IPS-15b (cell line): Measurements from ENCODE around the gene GNAI3.
A peak's percentile ranks its signal among the peaks of the same experiment; 100 is the strongest.

ENCODE experiments used
- H3K27me3 ChIP-seq: one replicate; pipeline ENCODE4 v1.6.1; 2013; ENCODE audit warnings: low read length; ENCODE audit not compliant: control insufficient read depth, insufficient read depth
- H3K36me3 ChIP-seq: one replicate; pipeline ENCODE4 v1.6.1; 2013; ENCODE audit warnings: low read length; ENCODE audit not compliant: control insufficient read depth, insufficient read depth
- H3K4me1 ChIP-seq: one replicate; pipeline ENCODE4 v1.6.1; 2013; ENCODE audit warnings: mild to moderate bottlenecking, low read length; ENCODE audit not compliant: control insufficient read depth, insufficient read depth
- H3K4me3 ChIP-seq: one replicate; pipeline ENCODE4 v1.5.1; 2013; ENCODE audit warnings: low read depth, low read length
- H3K9ac ChIP-seq: one replicate; pipeline ENCODE4 v1.6.1; 2013; ENCODE audit warnings: low read depth, mild to moderate bottlenecking, low read length
- H3K9me3 ChIP-seq: one replicate; pipeline ENCODE4 v1.6.1; 2013; ENCODE audit warnings: mild to moderate bottlenecking, low read length; ENCODE audit not compliant: control insufficient read depth, insufficient read depth

GNAI3 gene

GRCh38 chr1:109528712-109529111 is 19.7 kb upstream of the GNAI3 start:
- Histone ChIP-seq H3K27me3 (no peaks in the 10 kb centered on the region), H3K9me3 (no peaks in the 10 kb centered on the region), H3K4me3 (no peak overlapping the region)

GRCh38 chr1:109529881-109530456 is 18.4 kb upstream of the GNAI3 start:
- H3K4me1 ChIP-seq = no peaks in the 10 kb centered on the region
- no peaks in the 10 kb centered on the region for H3K9me3 ChIP-seq
- no peaks in the 10 kb centered on the region for H3K36me3 ChIP-seq
- no peaks in the 10 kb centered on the region for H3K27me3 ChIP-seq
- H3K9ac ChIP-seq = no peak overlapping the region
- no peak overlapping the region for H3K4me3 ChIP-seq

More at GRCh38 chr1:109528712-109529111, 19.7 kb upstream of the GNAI3 start:
- H3K9ac ChIP-seq = no peak overlapping the region
- no peaks in the 10 kb centered on the region for H3K36me3 ChIP-seq
- H3K4me1 ChIP-seq = no peaks in the 10 kb centered on the region

GRCh38 chr1:109530457-109531087 is 17.8 kb upstream of the GNAI3 start:
- H3K9me3 ChIP-seq = no peaks in the 10 kb centered on the region
- no peak overlapping the region for H3K9ac ChIP-seq
- H3K27me3 ChIP-seq = no peaks in the 10 kb centered on the region
- H3K4me1 ChIP-seq = no peaks in the 10 kb centered on the region
- no peaks in the 10 kb centered on the region for H3K36me3 ChIP-seq
- H3K4me3 ChIP-seq = no peak overlapping the region

GRCh38 chr1:109531380-109531779 is 17.0 kb upstream of the GNAI3 start:
- Histone ChIP-seq H3K4me3 (no peak overlapping the region), H3K27me3 (no peaks in the 10 kb centered on the region)

GRCh38 chr1:109531826-109532364 is 16.5 kb upstream of the GNAI3 start:
- Histone ChIP-seq H3K4me1 (no peaks in the 10 kb centered on the region), H3K27me3 (no peaks in the 10 kb centered on the region), H3K9ac (no peak overlapping the region)

More at GRCh38 chr1:109531380-109531779, 17.0 kb upstream of the GNAI3 start:
- Histone ChIP-seq H3K9ac (no peak overlapping the region), H3K36me3 (no peaks in the 10 kb centered on the region), H3K4me1 (no peaks in the 10 kb centered on the region), H3K9me3 (no peaks in the 10 kb centered on the region)

GRCh38 chr1:109532365-109533136 is 15.9 kb upstream of the GNAI3 start:
- Histone ChIP-seq H3K4me3 (peak overlapping the region; percentile 20), H3K9me3 (no peaks in the 10 kb centered on the region), H3K36me3 (no peaks in the 10 kb centered on the region), H3K27me3 (no peaks in the 10 kb centered on the region), H3K9ac (no peak overlapping the region), H3K4me1 (no peaks in the 10 kb centered on the region)

More at GRCh38 chr1:109531826-109532364, 16.5 kb upstream of the GNAI3 start:
- Histone ChIP-seq H3K9me3 (no peaks in the 10 kb centered on the region), H3K36me3 (no peaks in the 10 kb centered on the region), H3K4me3 (peak overlapping the region; percentile 20)

- no peaks in the 10 kb centered on the region for H3K9me3 ChIP-seq
- no peak overlapping the region for H3K9ac ChIP-seq
- no peaks in the 10 kb centered on the region for H3K27me3 ChIP-seq
- H3K4me1 ChIP-seq = no peaks in the 10 kb centered on the region
- no peaks in the 10 kb centered on the region for H3K36me3 ChIP-seq
- H3K4me3 ChIP-seq = no peak overlapping the region
Measured at GRCh38 chr1:109534307-109534858, 14.0 kb upstream of the GNAI3 start.

GRCh38 chr1:109535481-109535880 is 12.9 kb upstream of the GNAI3 start:
- H3K27me3 ChIP-seq = no peaks in the 10 kb centered on the region
- no peak overlapping the region for H3K4me3 ChIP-seq
- peaks cover 4% of the 10 kb centered on the region for H3K4me1 ChIP-seq
- no peaks in the 10 kb centered on the region for H3K9me3 ChIP-seq
- no peak overlapping the region for H3K9ac ChIP-seq
- no peaks in the 10 kb centered on the region for H3K36me3 ChIP-seq

GRCh38 chr1:109535971-109536491 is 12.4 kb upstream of the GNAI3 start:
- no peaks in the 10 kb centered on the region for H3K36me3 ChIP-seq
- H3K9ac ChIP-seq = no peak overlapping the region
- no peaks in the 10 kb centered on the region for H3K9me3 ChIP-seq
- H3K4me1 ChIP-seq = peaks cover 4% of the 10 kb centered on the region
- H3K4me3 ChIP-seq = no peak overlapping the region
- H3K27me3 ChIP-seq = no peaks in the 10 kb centered on the region

GRCh38 chr1:109537450-109538178 is 10.8 kb upstream of the GNAI3 start:
- no peaks in the 10 kb centered on the region for H3K27me3 ChIP-seq
- H3K4me3 ChIP-seq = no peak overlapping the region
- H3K9me3 ChIP-seq = no peaks in the 10 kb centered on the region
- H3K9ac ChIP-seq = no peak overlapping the region
- no peaks in the 10 kb centered on the region for H3K36me3 ChIP-seq
- peaks cover 4% of the 10 kb centered on the region for H3K4me1 ChIP-seq
